ENCODE measurements around the gene CLMN.
A peak's percentile ranks its signal among the peaks of the same experiment; 100 is the strongest.

The CLMN gene

DNA sequence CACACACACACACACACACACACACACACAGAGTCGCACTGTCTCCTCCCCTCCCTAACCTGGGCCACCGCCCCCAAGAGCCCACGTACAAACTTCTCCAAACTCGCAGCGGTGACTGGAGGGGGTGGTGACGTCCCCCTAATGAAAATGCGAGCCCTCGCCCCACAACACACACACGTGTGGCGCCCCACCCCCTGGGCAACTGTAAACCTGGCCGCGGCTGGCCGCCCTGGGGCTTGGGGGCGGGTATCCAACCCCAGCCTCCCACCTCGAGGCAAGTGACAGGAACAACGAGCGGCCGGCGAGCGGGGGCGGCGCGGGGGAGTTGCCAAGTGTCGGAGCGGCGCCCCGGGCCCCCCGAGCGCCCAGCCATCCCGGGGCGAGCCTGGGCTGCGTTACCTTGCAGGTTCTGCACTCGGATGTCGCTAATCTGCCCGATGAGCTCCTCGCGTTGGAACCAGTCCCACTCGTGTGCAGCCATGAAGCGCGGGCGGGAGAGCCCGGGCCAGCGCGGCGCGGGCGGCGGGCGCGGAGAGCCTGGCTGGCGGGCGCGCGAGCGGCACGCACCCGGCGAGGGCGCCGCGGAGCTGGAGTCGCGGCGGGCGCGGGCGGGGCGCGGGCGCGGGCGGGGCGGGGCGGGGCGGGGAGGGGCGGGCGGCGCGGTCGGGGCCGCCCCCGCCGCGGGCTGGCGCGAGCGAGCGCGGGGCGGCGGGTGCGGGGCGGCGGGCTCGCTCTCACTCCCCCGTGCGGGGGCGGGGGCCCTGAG lies at the start of gene CLMN:
Gene CLMN, minus strand, starts transcription at position 597 of the 766 bp plus-strand sequence. Its CDS starts 116 bp downstream, at position 481.
- DNase-seq, result peak; percentile 78
- H3K4me3 Mint-ChIP-seq, result peak within 1 kb of the TSS; percentile 88
- no peaks in the 10 kb centered on the region for H3K9me3 Mint-ChIP-seq
- no peak for TF ChIP-seq CTCF (IDR thresholded peaks at IDR 0.05)
- no peak within 1 kb of the TSS for H3K27ac Mint-ChIP-seq
- H3K27me3 Mint-ChIP-seq (ENCODE audit: low read depth, poor library complexity), result peaks cover 38% of the 10 kb centered on the region
- no peaks in the 10 kb centered on the region for H3K36me3 Mint-ChIP-seq (ENCODE audit: low read depth)
- H3K4me1 Mint-ChIP-seq, result peaks cover 45% of the 10 kb centered on the region

DNA sequence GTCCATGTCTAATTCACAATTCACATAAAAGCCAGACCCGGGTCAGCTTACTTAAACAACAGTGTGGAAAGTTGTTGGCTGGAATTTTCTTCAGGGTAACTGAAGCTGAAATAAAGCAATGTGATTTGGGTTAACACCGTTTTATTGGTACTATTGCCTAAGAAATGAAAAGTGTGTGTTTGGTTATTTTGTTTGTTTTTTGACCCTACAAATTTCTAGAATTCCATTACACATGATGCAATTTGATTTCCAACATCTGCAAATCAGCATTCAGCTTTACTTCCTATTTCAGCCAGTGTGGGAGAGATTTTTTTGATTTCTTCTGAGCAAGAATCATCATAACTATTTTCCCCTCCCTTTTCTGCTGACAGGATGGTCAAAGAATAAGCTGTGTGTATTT lies 45.7 kb upstream of the CLMN start:
- Mint-ChIP-seq H3K4me3 (no peak overlapping the region), H3K4me1 (peaks cover 42% of the 10 kb centered on the region), H3K9me3 (no peaks in the 10 kb centered on the region), H3K36me3 (ENCODE audit: low read depth) (no peaks in the 10 kb centered on the region), H3K27ac (no peak overlapping the region), H3K27me3 (ENCODE audit: low read depth, poor library complexity) (peaks cover 34% of the 10 kb centered on the region)
- no peak for TF ChIP-seq CTCF (IDR thresholded peaks at IDR 0.05)
- no peak for DNase-seq

DNA sequence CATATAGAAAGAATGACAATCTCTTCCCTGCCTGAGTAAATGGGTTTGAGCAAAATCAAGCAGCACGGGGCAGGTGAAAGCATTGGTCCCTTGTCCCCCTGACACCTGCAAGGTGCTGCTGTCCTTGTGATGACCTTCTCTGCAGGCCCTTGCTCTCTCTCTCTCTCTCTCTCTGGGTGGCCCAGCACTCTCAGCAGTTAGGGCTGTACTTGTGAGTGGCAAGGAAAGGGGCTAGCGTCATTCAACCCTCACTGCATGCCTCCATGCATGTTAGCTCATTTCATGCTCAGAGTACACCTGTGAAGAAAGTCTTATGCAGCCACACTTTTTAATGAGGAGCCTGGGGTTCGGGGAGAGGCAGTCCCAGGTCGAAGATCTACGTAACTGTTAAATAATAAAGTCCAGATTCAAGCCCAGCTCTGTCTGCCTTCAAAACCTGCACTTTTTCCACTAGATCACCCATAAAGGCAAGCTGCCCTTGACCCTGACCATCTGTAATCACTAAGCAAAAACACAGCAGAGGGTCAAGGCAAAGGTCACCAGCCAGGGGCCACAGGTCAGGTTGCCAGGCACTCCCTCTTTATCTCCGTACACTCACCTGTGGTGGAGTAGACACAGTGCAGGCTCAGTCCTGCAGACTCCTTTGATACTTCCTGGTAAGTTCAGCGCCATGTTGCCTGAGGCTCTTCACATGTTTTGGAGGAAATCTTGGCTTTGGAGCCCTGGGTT lies 44.9 kb upstream of the CLMN start:
- Mint-ChIP-seq H3K27me3 (ENCODE audit: low read depth, poor library complexity) (peaks cover 42% of the 10 kb centered on the region), H3K27ac (no peak overlapping the region), H3K9me3 (no peaks in the 10 kb centered on the region), H3K36me3 (ENCODE audit: low read depth) (no peaks in the 10 kb centered on the region), H3K4me1 (peaks cover 42% of the 10 kb centered on the region), H3K4me3 (no peak overlapping the region)
- TF ChIP-seq CTCF (IDR thresholded peaks at IDR 0.05), result no peak
- DNase-seq, result no peak

DNA sequence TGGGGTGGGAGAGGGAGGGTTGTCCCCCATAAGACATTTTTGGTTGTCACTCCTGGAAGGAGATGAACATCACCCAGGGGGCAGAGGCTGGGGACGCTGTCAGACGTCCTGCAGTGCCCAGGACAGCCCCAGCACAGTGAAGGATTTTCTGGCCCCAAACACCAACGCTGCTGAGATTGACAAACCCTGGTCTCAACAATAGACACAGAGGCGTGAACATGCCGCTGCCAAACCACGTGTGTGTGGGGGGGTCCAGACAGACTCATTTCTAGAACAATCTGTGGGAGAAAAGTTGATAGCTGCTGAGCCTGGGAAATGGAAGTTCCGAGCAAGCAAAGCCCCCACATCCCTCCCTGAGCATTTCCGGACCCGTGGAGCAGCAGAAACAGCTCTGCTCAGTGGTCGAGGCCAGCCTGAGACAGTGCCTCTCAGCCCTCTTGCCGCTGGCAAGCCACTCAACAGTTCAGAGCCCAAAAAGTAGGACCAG lies 43.8 kb upstream of the CLMN start:
- Mint-ChIP-seq H3K9me3 (no peaks in the 10 kb centered on the region), H3K27me3 (ENCODE audit: low read depth, poor library complexity) (peaks cover 47% of the 10 kb centered on the region), H3K27ac (peak overlapping the region; percentile 58), H3K36me3 (ENCODE audit: low read depth) (no peaks in the 10 kb centered on the region), H3K4me3 (no peak overlapping the region), H3K4me1 (peaks cover 42% of the 10 kb centered on the region)
- DNase-seq, result no peak
- TF ChIP-seq CTCF (IDR thresholded peaks at IDR 0.05), result no peak

DNA sequence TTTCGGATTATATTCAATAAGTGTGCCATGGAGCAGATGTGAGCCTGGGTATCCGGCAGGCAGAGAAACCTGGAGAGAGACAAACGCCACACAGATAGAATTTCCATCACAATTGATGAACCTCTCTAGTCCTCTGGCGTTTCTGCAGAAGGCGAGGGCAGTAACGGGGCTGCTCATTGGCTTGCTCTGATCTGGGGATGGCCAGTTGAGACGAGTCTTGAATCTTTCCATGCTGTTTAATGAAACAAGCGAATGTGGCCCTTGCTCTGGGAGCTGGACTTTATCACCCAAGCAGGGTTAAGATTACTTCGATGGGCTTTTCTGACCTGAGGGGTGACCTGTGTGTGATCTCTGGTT lies 42.4 kb upstream of the CLMN start:
- no peak overlapping the region for H3K27ac Mint-ChIP-seq
- no peaks in the 10 kb centered on the region for H3K36me3 Mint-ChIP-seq (ENCODE audit: low read depth)
- no peak for TF ChIP-seq CTCF (IDR thresholded peaks at IDR 0.05)
- H3K4me1 Mint-ChIP-seq, result peaks cover 42% of the 10 kb centered on the region
- H3K27me3 Mint-ChIP-seq (ENCODE audit: low read depth, poor library complexity), result peaks cover 44% of the 10 kb centered on the region
- H3K4me3 Mint-ChIP-seq, result peak overlapping the region; percentile 69
- H3K9me3 Mint-ChIP-seq, result no peaks in the 10 kb centered on the region
- no peak for DNase-seq

Measured in nephron progenitor cell (in vitro differentiated cells).